T1000 (cell line): ENCODE measurements around the gene VPS4B.

ENCODE experiments used
- DNase-seq: peaks from one replicate; lab custom pipeline; 2025; ENCODE audit warnings: mixed read lengths; lab: John Stamatoyannopoulos, UW

The VPS4B gene

DNA sequence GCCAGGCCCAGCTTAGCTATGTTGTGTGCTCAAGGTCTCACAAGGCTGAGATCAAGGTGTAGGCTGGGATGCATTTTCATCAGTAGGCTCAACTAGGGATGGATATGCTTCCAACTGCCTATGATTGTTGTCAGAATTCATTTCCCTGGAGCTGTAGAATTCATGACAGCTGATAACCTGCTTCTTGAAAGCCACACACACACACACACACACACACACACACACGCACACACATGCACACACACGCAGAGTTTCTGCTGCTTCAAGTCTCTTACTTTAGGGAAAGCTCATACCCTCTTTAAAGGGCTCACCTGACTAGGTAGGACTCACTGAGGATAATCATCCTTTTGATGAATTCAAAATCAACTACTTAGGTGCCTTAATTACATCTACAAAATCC, 8.2 kb upstream of the VPS4B start:
- DNase-seq: no peak

DNA sequence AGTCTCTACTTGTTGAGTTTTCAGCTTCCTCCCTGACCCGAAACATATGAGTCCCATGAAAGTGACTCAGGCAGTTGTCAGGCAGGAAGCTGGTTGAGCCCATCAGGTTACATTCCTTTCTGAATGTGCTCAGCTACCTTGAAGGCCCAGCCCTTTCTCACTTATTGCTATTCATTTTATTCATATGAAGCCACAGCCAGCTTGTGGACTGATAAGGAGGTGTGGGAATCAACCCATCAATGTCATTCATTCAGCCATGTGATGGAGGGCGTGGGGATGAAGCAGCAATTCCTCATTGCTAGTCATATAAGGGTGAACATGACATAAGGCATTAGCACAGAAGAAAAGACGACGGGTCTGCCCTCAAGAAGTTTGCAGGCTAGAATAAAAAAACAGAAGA, 5.3 kb upstream of the VPS4B start:
- no peak for DNase-seq

DNA sequence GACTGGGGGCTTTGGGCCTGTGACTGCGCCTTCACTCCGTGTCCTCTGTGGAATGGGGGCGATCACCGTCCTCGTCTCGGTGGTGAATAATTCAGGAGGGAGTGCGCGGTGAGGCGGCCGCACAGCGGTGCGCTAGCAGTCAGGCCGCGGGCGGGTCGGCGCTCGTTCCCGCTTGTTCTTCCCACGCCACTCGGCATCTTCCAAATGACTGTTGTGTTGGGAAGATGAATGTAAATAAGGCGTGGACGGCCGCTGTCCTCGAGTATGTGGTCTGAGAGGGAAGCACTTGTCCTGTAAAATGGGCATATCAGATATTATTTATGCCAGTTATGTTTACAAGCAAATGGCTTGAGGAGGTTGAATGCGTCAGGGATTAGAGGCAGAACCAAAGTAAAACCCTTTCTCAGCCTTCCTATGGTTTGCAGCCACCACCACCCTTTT, 608 bp upstream of the VPS4B start:
- no peak for DNase-seq

GRCh38 chr18:63421514-63421913, 762 bp downstream of the VPS4B start:
- no peak for DNase-seq

GRCh38 chr18:63412953-63413352, 9.3 kb downstream of the VPS4B start:
- DNase-seq: no peak

DNA sequence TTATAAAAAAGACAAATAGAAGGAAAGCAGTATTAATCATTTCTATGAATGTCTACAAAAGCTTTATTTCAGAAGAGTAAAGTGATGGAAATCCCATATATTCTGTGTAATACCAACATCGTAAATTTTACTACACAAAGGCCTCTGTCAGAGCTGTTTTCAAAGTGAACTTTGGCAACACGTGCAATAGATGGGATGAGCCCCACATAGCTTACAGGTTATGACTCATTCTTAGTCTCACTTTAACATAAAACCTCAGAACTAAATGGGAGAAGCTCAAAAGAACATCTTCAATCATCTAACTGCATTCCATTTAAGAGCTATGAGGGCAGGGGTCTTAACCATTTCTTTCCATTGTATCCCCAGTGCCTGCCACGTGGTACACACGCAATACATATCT, 11.5 kb downstream of the VPS4B start:
- no peak for DNase-seq

- DNase-seq: no peak
Observed at GRCh38 chr18:63409301-63409700, 13.0 kb downstream of the VPS4B start.

DNA sequence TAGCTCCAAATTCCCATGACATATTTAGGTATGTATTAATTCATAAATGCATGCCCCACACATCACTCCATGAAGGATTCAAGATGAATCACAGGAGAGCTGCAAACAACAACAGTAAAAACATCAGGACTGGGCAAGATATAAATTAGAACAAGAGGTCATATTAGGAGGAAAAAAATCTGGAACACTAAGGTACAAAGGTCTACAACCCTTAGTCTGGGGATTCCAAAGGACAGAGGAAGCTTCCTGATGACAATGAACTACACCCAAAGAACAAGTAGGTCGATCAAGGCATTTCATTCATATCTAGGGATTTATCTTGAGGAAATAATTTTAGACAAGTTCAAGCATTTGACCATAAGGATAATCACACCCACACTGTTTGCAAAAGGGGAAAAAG, 14.5 kb downstream of the VPS4B start:
- no peak for DNase-seq

GRCh38 chr18:63405986-63406385, 16.3 kb downstream of the VPS4B start:
- DNase-seq: no peak

DNA sequence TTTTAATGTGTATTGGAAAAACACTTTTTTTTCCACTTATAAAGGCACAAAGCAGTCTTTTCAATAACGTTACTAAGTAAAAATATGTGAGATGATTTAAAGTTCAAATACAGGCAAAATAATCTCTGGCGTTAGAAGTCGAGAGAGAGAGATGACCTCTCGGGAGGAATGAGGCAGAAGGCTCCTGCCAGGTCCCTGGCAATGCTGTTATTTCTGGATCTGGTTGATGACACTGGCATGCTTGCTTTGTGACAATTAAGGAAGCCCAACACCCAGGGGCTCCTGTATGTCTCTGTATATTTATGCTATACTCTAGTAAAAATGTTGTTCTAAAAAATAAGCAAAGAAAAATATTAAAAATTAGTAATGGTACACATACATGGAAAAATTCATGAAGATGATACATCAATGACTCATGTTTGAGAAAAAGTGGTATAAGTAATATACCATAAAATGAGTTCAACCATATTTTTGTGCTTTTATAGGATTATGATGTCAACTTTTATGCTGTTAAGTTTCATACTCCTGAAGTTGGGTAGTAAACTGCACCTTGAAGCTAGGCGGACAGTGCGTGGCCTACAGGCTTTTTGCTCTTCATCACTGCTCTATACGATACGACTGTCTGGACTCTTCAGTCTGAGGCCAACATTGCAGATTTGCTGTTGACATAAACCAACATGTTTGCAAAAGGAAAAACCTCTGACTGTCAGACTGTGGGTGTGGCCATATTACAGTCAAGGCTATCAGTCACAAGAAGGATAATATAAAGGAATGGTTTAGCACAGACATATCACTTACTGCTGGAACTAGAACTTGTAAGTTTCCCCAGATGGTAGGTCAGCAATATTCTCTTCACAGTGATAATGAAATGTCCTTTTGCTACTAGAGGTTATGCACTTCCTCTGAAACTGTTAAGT, 19.8 kb downstream of the VPS4B start:
- no peak for DNase-seq

- no peak for DNase-seq
Observed at GRCh38 chr18:63399300-63399699, 23.0 kb downstream of the VPS4B start.

- no peak for DNase-seq
Observed at GRCh38 chr18:63397349-63397748, 24.9 kb downstream of the VPS4B start.

- no peak for DNase-seq
Observed at GRCh38 chr18:63395503-63395902, 26.8 kb downstream of the VPS4B start.

DNA sequence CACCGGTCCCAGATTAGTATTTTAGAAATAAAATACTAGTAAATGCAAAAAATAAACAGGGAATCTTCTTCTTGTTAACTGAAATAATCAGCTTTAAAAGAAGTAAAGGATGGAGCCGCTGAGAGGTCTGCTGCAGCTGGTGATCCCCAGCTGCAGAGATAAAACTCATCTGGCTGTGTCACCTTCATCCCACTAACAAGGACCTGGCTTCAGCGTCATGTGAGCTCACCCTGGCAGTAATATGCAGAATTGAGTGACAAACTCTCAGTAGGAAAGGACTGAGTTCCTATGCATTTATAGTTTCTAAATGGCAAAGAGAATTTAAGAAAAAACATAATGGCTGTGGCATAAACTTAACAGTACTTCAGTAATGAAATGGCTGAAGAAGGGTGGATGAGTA, 27.3 kb downstream of the VPS4B start:
- DNase-seq: no peak

DNA sequence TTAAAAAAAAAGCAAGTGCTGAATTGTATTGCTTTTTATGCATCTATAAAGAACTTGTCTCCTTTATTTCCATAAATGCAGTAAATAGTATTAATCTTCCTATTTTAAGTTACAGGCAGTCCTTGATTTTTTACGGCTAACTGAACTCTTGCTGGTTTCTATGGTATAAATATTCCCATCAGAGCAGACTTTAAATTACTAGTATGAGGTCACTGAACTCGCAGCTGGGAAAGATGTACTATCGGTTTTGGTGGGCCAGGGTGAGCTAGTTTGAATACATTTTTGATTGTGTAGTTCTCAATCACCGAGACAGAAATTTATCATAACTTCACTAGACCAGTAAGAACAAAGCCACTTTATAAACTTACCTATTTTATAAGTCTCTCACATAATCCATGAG, 34.4 kb downstream of the VPS4B start:
- DNase-seq: no peak

DNA sequence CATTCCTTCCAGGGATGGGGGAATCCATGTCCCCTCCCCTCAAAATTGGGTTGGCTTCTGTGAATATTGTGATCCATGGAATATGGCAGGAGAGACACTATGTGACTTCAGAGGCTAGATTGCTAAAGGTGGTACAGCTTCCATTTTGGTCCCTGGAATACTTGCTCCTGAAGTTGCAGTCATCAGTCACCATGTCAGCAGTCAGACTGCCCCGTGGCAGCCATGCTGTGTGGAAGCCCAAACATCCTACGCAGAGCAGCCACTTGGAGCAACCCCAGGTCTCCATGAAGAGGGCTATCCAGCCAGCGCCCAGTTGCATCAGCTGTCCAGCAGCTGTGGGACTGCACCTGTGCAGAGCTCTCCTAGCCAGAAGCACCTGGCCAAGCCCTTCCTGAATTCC, 39.4 kb downstream of the VPS4B start:
- DNase-seq: no peak

- DNase-seq: no peak
Observed at GRCh38 chr18:63379639-63379962, 42.7 kb downstream of the VPS4B start.

- DNase-seq: no peak
Observed at GRCh38 chr18:63378919-63379638, 43.2 kb downstream of the VPS4B start.

GRCh38 chr18:63377275-63377980, 44.8 kb downstream of the VPS4B start:
- DNase-seq: no peak

DNA sequence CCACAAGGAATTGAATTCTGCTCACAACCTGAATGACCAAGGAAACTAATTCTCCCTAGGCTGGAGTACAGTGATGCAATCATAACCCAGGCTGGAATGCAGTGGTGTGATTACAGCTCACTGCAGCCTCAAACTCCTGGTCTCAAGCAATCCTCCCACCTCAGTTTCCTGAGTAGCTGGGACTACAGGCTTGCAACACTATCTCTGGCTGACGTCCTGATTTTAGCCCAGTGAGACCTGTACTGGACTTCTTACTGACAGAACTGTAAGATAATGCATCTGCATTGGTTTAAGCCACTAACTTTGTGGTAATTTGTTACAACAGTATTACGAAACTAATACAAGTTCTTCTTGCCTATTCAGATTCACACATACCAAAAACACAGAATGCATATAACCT, 45.7 kb downstream of the VPS4B start:
- no peak for DNase-seq

DNA sequence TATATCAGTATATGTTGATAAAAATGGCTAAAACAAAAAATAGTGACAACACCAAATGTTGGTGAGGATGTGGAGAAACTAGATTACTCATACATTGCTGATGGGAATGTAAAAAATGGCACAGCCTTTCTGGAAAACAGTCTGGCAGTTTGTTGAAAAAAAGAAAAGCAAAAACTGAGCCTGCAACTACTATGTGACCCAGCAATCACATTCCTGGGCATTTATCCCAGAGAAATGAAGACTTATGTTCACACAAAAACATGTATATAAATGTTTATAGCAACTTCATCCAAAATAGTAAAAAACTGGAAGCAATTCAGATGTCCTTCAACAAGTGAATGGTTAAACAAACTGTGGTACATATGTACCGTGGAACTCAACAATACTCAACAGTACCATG, 47.7 kb downstream of the VPS4B start:
- DNase-seq: no peak

GRCh38 chr18:63373161-63373560, 49.1 kb downstream of the VPS4B start:
- no peak for DNase-seq

DNA sequence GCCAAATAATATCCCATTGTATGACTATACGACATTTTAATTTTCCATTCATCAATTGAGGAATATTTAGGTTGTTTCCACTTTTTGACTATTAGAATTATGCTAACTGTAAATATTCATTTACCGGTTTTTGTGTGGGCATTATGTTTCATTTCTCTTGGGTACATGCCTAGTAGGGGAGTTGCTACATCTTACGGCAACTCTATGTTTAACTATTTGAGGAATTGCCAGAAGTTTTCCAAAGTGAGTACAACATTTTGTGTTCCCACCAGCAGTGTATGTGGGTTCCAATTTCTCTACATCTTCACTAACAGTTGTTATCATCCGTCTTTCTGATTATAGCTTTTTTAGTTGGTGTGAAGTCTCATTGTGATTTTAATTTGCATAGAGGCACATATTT, 53.7 kb downstream of the VPS4B start:
- no peak for DNase-seq
